Thyroid gland (tissue), 4 donors: ENCODE results near the gene CD200. TPM values are rescaled to one million over a fixed set of nuclear protein-coding genes. Genes with fewer than 3 reads are reported as not detected.

Experiments
- DNase-seq, 2 donors: peaks; one replicate each; pipeline ENCODE4 v3.0.0-alpha.2; 2019
- H3K27ac ChIP-seq, 3 donors: fragments of 200-600 bp; sonication (generic); 1 replicate in 2 of 3; 2 replicates in 1 of 3; pipeline ENCODE4 v1.5.1; 2016 to 2019; ENCODE audit warnings: mild to moderate bottlenecking in 1 of 3, moderate library complexity in 1 of 3
- H3K27me3 ChIP-seq: fragments of 200-600 bp; sonication (generic); one replicate; pipeline ENCODE4 v1.5.1; 2019
- H3K36me3 ChIP-seq, 2 donors: fragments of 200-600 bp; sonication (generic); one replicate each; pipeline ENCODE4 v1.5.1; 2016 to 2019
- H3K4me1 ChIP-seq, 2 donors: fragments of 200-600 bp; sonication (generic); one replicate each; pipeline ENCODE4 v1.5.1; 2017 to 2019
- H3K4me3 ChIP-seq, 3 donors: fragments of 200-600 bp; sonication (generic); replicated peaks in 1 of 3; 1 replicate in 2 of 3; 2 replicates in 1 of 3; pipeline ENCODE4 v1.5.1; 2016; ENCODE audit warnings: mild to moderate bottlenecking in 1 of 3
- H3K9me3 ChIP-seq: fragments of 200-600 bp; sonication (generic); one replicate; pipeline ENCODE4 v1.5.1; 2017
- CTCF ChIP-seq, 6 experiments: fragments of 200-600 bp in 3 of 6; fragments of 450-650 bp in 3 of 6; sonication (generic) in 3 of 6; IDR thresholded peaks; one replicate each; pipeline ENCODE4 v1.5.1; 2016 to 2019; ENCODE audit warnings: antibody characterized with exemption in 6 of 6, mild to moderate bottlenecking in 2 of 6, inconsistent platforms in 1 of 6, moderate library complexity in 1 of 6
- POLR2A ChIP-seq, 2 donors: fragments of 450-650 bp; IDR thresholded peaks; one replicate each; pipeline ENCODE4 v1.6.1; 2017; ENCODE audit warnings: antibody characterized with exemption in 2 of 2, mild to moderate bottlenecking in 2 of 2, moderate library complexity in 1 of 2
- WGBS, 2 donors: methylation state at CpG; one replicate each; pipeline ENCODE4 v1.1.5; 2017; 5-methylcytosine and 5-hydroxymethylcytosine counted together
- intact Hi-C: fragments of 100-400 bp; cut with DNase I; formaldehyde crosslinking; loops from one replicate; pipeline ENCODE4 v1.15.1; 2023
- total RNA-seq, 4 donors: library from RNA; depleted of rRNA; stranded (reverse); fragments of >200 nt; gene quantifications; one replicate each; pipeline ENCODE4 v1.2.3, GENCODE V29; 2016

Gene CD200
- total RNA-seq, 4 donors from 2014 or later = 13.2 to 18.7 (median 15.8) TPM

GRCh38 chr3:112372396-112372795 lies 39.4 kb downstream of the CD200 start:
- no peaks in the 10 kb centered on the region for H3K27me3 ChIP-seq
- no peak for TF ChIP-seq CTCF (IDR thresholded peaks at IDR 0.05)
- no peak for TF ChIP-seq POLR2A (IDR thresholded peaks at IDR 0.05)
- no peaks in the 10 kb centered on the region for H3K36me3 ChIP-seq
- 93 to 100% methylated on average over 1 of the region's 1 CpG for WGBS, 2 donors
- no peak overlapping the region for H3K4me3 ChIP-seq
- intact Hi-C loops = no loop called here
- DNase-seq = no peak
- H3K4me1 ChIP-seq = peaks cover 22 to 34% of the 10 kb centered on the region in 2 donors
- H3K9me3 ChIP-seq = no peaks in the 10 kb centered on the region
- H3K27ac ChIP-seq = no peak overlapping the region

- DNase-seq = no peak
- Histone ChIP-seq H3K27ac (peak overlapping the region in 1 of 3 donors; percentile 15), H3K27me3 (no peaks in the 10 kb centered on the region), H3K4me3 (no peak overlapping the region), H3K36me3 (no peaks in the 10 kb centered on the region), H3K4me1 (peaks cover 31 to 44% of the 10 kb centered on the region in 2 donors), H3K9me3 (no peaks in the 10 kb centered on the region)
- WGBS, 2 donors = 82 to 89% methylated on average over 4 of the region's 4 CpGs
- intact Hi-C loops = no loop called here
- TF ChIP-seq CTCF (IDR thresholded peaks at IDR 0.05) = no peak
- TF ChIP-seq POLR2A (IDR thresholded peaks at IDR 0.05) = no peak
These were observed 40.5 kb downstream of the CD200 start for GRCh38 chr3:112373476-112373875.

GRCh38 chr3:112373924-112374323 lies 41.0 kb downstream of the CD200 start:
- H3K27ac ChIP-seq = peak overlapping the region in 1 of 3 donors; percentile 15
- H3K4me3 ChIP-seq = no peak overlapping the region
- intact Hi-C loops = no loop called here
- peaks cover 35 to 49% of the 10 kb centered on the region in 2 donors for H3K4me1 ChIP-seq
- TF ChIP-seq CTCF (IDR thresholded peaks at IDR 0.05) = no peak
- TF ChIP-seq POLR2A (IDR thresholded peaks at IDR 0.05) = no peak
- H3K9me3 ChIP-seq = no peaks in the 10 kb centered on the region
- no peaks in the 10 kb centered on the region for H3K27me3 ChIP-seq
- no peaks in the 10 kb centered on the region for H3K36me3 ChIP-seq
- WGBS, 2 donors = 87 to 89% methylated on average over 2 of the region's 2 CpGs
- DNase-seq = no peak

GRCh38 chr3:112374333-112374734 lies 41.4 kb downstream of the CD200 start:
- WGBS, 2 donors = 63 to 82% methylated on average over 5 of the region's 5 CpGs
- DNase-seq = no peak
- H3K27ac ChIP-seq = peak overlapping the region in 1 of 3 donors; percentile 15
- no peaks in the 10 kb centered on the region for H3K27me3 ChIP-seq
- peaks cover 39 to 53% of the 10 kb centered on the region in 2 donors for H3K4me1 ChIP-seq
- intact Hi-C loops = no loop called here
- H3K36me3 ChIP-seq = no peaks in the 10 kb centered on the region
- H3K9me3 ChIP-seq = no peaks in the 10 kb centered on the region
- TF ChIP-seq POLR2A (IDR thresholded peaks at IDR 0.05) (no peak), CTCF (IDR thresholded peaks at IDR 0.05) (no peak)
- no peak overlapping the region for H3K4me3 ChIP-seq

GRCh38 chr3:112375117-112375516 lies 42.2 kb downstream of the CD200 start:
- Histone ChIP-seq H3K9me3 (no peaks in the 10 kb centered on the region), H3K4me3 (no peak overlapping the region), H3K27me3 (no peaks in the 10 kb centered on the region), H3K27ac (peak overlapping the region in 1 of 3 donors; percentile 93), H3K4me1 (peaks cover 43 to 56% of the 10 kb centered on the region in 2 donors), H3K36me3 (no peaks in the 10 kb centered on the region)
- DNase-seq = no peak
- 74 to 86% methylated on average over 1 of the region's 1 CpG for WGBS, 2 donors
- intact Hi-C loops = no loop called here
- TF ChIP-seq POLR2A (IDR thresholded peaks at IDR 0.05) (no peak), CTCF (IDR thresholded peaks at IDR 0.05) (no peak)
